Endothelial cell (in vitro differentiated cells): ENCODE measurements around the gene GDF11. TPM values are rescaled to one million over a fixed set of nuclear protein-coding genes. Genes with fewer than 3 reads are reported as not detected.

Source experiments
- DNase-seq: peaks from one replicate; pipeline ENCODE4 v3.0.0; 2021; ENCODE audit warnings: low spot score
- H3K27ac Mint-ChIP-seq: one replicate; pipeline ENCODE4 v1.8.0; 2021; ENCODE audit warnings: mixed read lengths, inconsistent platforms; ENCODE audit not compliant: unreplicated experiment
- H3K27me3 Mint-ChIP-seq: one replicate; pipeline ENCODE4 v1.8.0; 2021; ENCODE audit warnings: mild to moderate bottlenecking, moderate library complexity, mixed read lengths, inconsistent platforms; ENCODE audit not compliant: unreplicated experiment
- H3K36me3 Mint-ChIP-seq: one replicate; pipeline ENCODE4 v1.8.0; 2021; ENCODE audit warnings: mild to moderate bottlenecking, low read depth, mixed read lengths, inconsistent platforms; ENCODE audit not compliant: unreplicated experiment
- H3K4me1 Mint-ChIP-seq: one replicate; pipeline ENCODE4 v1.8.0; 2021; ENCODE audit warnings: mild to moderate bottlenecking, mixed read lengths, inconsistent platforms; ENCODE audit not compliant: unreplicated experiment
- H3K4me3 Mint-ChIP-seq: one replicate; pipeline ENCODE4 v1.8.0; 2021; ENCODE audit warnings: mild to moderate bottlenecking, mixed read lengths, inconsistent platforms; ENCODE audit not compliant: unreplicated experiment
- H3K9me3 Mint-ChIP-seq: one replicate; pipeline ENCODE4 v1.8.0; 2021; ENCODE audit warnings: mixed read lengths, inconsistent platforms; ENCODE audit not compliant: unreplicated experiment
- CTCF ChIP-seq: fragments of 200-600 bp; sonication (generic); IDR thresholded peaks from one replicate; pipeline ENCODE4 v1.5.0; 2021; ENCODE audit warnings: antibody characterized with exemption; ENCODE audit not compliant: unreplicated experiment
- total RNA-seq: library from RNA; stranded (reverse); fragmentation: NEBNext Ultra II Directional; extraction: Animal tissue kit (Norgen Biotek cat#: 25700); gene quantifications from one replicate; pipeline ENCODE4 v1.2.1, GENCODE V29; 2021; ENCODE audit not compliant: unreplicated experiment

GDF11 gene
- total RNA-seq, 1 donor from 2014 or later, result 9.3 TPM

GRCh38 chr12:55732288-55732687 is 10.6 kb upstream of the GDF11 start:
- H3K27ac Mint-ChIP-seq, result peak overlapping the region; percentile 43
- H3K4me3 Mint-ChIP-seq, result no peak overlapping the region
- no peak for TF ChIP-seq CTCF
- peaks cover 22% of the 10 kb centered on the region for H3K4me1 Mint-ChIP-seq
- DNase-seq, result no peak
- peaks cover 14% of the 10 kb centered on the region for H3K27me3 Mint-ChIP-seq
- H3K36me3 Mint-ChIP-seq, result peaks cover 4% of the 10 kb centered on the region
- H3K9me3 Mint-ChIP-seq, result no peaks in the 10 kb centered on the region

GRCh38 chr12:55733021-55733555 is 9.8 kb upstream of the GDF11 start:
- H3K4me1 Mint-ChIP-seq, result peaks cover 25% of the 10 kb centered on the region
- H3K4me3 Mint-ChIP-seq, result no peak overlapping the region
- no peaks in the 10 kb centered on the region for H3K9me3 Mint-ChIP-seq
- peaks cover 11% of the 10 kb centered on the region for H3K27me3 Mint-ChIP-seq
- TF ChIP-seq CTCF, result no peak
- DNase-seq, result no peak
- H3K36me3 Mint-ChIP-seq, result no peaks in the 10 kb centered on the region
- no peak overlapping the region for H3K27ac Mint-ChIP-seq

DNA sequence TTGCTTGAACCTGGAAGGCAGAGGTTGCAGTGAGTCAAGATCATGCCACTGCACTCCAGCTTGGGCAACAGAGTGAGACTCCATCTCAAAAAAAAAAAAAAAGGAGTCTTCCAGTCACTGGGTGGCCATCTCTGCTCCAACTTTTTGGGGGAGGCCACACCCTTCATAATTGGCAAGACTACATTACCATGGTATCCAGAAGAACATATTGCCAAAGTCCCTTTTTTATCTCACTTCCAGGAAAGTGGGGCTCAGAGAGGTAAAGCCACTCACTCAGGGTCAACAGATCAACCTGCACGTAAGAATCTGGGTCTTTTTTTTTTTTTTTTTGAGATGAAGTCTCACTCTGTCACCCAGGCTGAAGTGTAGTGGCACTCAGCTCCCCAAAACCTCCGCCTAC is 9.1 kb upstream of the GDF11 start:
- H3K36me3 Mint-ChIP-seq, result no peaks in the 10 kb centered on the region
- no peak for TF ChIP-seq CTCF
- peaks cover 11% of the 10 kb centered on the region for H3K27me3 Mint-ChIP-seq
- no peak overlapping the region for H3K4me3 Mint-ChIP-seq
- no peak for DNase-seq
- H3K9me3 Mint-ChIP-seq, result no peaks in the 10 kb centered on the region
- H3K27ac Mint-ChIP-seq, result no peak overlapping the region
- H3K4me1 Mint-ChIP-seq, result peaks cover 28% of the 10 kb centered on the region

DNA sequence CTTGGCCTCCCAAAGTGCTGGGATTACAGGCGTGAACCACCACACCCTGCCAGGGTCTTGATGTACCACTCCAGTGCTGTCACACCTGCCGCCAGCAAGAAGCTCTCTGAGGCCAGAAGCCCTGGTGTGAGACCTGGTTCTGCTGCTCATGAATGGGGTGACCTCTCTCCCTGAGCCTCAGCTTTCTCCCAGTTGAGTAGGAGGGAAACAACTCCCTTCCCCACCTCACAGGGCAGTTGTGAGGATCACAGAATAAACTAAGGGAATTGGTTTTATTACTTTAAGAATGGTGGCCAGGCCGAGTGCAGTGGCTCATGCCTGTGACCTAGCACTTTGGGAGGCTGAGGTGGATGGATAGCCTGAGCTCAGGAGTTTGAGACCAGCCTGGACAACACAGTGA is 8.3 kb upstream of the GDF11 start:
- DNase-seq, result no peak
- H3K27ac Mint-ChIP-seq, result no peak overlapping the region
- H3K9me3 Mint-ChIP-seq, result no peaks in the 10 kb centered on the region

GRCh38 chr12:55736076-55736475 is 6.8 kb upstream of the GDF11 start:
- Mint-ChIP-seq H3K4me1 (peaks cover 13% of the 10 kb centered on the region), H3K9me3 (no peaks in the 10 kb centered on the region), H3K27me3 (peaks cover 5% of the 10 kb centered on the region), H3K4me3 (peak overlapping the region; percentile 25), H3K27ac (no peak overlapping the region), H3K36me3 (no peaks in the 10 kb centered on the region)
- DNase-seq, result no peak
- no peak for TF ChIP-seq CTCF

More for the DNA sequence above, 8.3 kb upstream of the GDF11 start:
- Mint-ChIP-seq H3K36me3 (no peaks in the 10 kb centered on the region), H3K4me1 (peaks cover 25% of the 10 kb centered on the region), H3K27me3 (peaks cover 9% of the 10 kb centered on the region), H3K4me3 (no peak overlapping the region)
- TF ChIP-seq CTCF, result no peak
